GM19238 (cell line): ENCODE results near the gene PCDHGC5.

Experiments used
- DNase-seq: peaks from one replicate; pipeline ENCODE4 v3.0.0; 2011; ENCODE audit warnings: low spot score; ENCODE audit not compliant: insufficient read length

The PCDHGC5 gene

GRCh38 chr5:141529873-141530272 is 41.0 kb downstream of the PCDHGC5 start:
- no peak for DNase-seq

- DNase-seq: no peak
Measured at GRCh38 chr5:141532726-141533125, 43.8 kb downstream of the PCDHGC5 start.

- DNase-seq: no peak
Measured at GRCh38 chr5:141533897-141534296, 45.0 kb downstream of the PCDHGC5 start.

- no peak for DNase-seq
Measured at GRCh38 chr5:141534492-141535213, 45.8 kb downstream of the PCDHGC5 start.
